ENCODE results near the gene TTL. TPM values are rescaled to one million over a fixed set of nuclear protein-coding genes. Genes with fewer than 3 reads are reported as not detected.

TTL gene
- polyA plus RNA-seq, 3 donors, result 2.7 to 13.9 (median 5.4) TPM

- H3K27me3 ChIP-seq (ENCODE audit: control insufficient read depth in 2 of 2, insufficient read depth in 2 of 2, low read length in 2 of 2), result no peaks in the 10 kb centered on the region
- TF ChIP-seq CTCF (IDR thresholded peaks at IDR 0.05), result peak; percentile 75
- H3K36me3 Mint-ChIP-seq, result peaks cover 14 to 19% of the 10 kb centered on the region in 2 donors
- H3K9me3 ChIP-seq (replicated peaks in 1 of 2; ENCODE audit: control insufficient read depth in 1 of 2, insufficient read depth in 1 of 2, low read length in 2 of 2), result no peaks in the 10 kb centered on the region
- peaks cover 7 to 15% of the 10 kb centered on the region in 2 donors for H3K36me3 ChIP-seq (replicated peaks in 1 of 2; ENCODE audit: control insufficient read depth in 1 of 2, insufficient read depth in 2 of 2, low read length in 2 of 2)
- peak; percentile 36 to 64 (median 51) for DNase-seq
- intact Hi-C loops (cut with micrococcal nuclease), result loop anchor here (5.0 kb wide), 2 partner anchors 100 to 525 kb away; partner anchors contain the start of genes TMEM87B (in 1 of the 2) and TTL (in 1 of the 2)
- no peak overlapping the region for H3K4me3 Mint-ChIP-seq
- no peak overlapping the region for H3K9ac ChIP-seq (ENCODE audit: insufficient read depth, low read length, poor library complexity, severe bottlenecking)
- no peak overlapping the region for H3K4me2 ChIP-seq (replicated peaks; ENCODE audit: extremely low read depth, low read length, poor library complexity, severe bottlenecking)
- peaks cover 0 to 5% (median 0%) of the 10 kb centered on the region in 7 donors for H3K9me3 Mint-ChIP-seq
- peaks cover 11% of the 10 kb centered on the region for H3K79me2 ChIP-seq (ENCODE audit: insufficient read depth, low read length)
- H4K20me1 ChIP-seq (ENCODE audit: insufficient read depth, low read length), result no peaks in the 10 kb centered on the region
- peaks cover 24 to 27% of the 10 kb centered on the region in 2 donors for H3K4me1 ChIP-seq (ENCODE audit: control insufficient read depth in 1 of 2, insufficient read depth in 2 of 2, low read length in 2 of 2)
- WGBS (ENCODE audit: insufficient coverage), result 50% methylated on average over 8 of the region's 10 CpGs
- no peak overlapping the region for H3K4me3 ChIP-seq (replicated peaks in 1 of 3; ENCODE audit: low read depth in 2 of 3, low read length in 3 of 3)
- H2AFZ ChIP-seq (ENCODE audit: insufficient read depth, low read depth, low read length, poor library complexity, severe bottlenecking), result no peak overlapping the region
- H3K27me3 Mint-ChIP-seq (ENCODE audit: low read depth in 3 of 3), result peaks cover 0 to 3% (median 0%) of the 10 kb centered on the region in 3 donors
- H3K27ac ChIP-seq (ENCODE audit: low read depth in 1 of 2, low read length in 2 of 2), result no peak overlapping the region
- H3K4me1 Mint-ChIP-seq, result peaks cover 41% of the 10 kb centered on the region
- peak overlapping the region in 5 of 7 donors; percentile 25 to 68 (median 51) for H3K27ac Mint-ChIP-seq
Observed at GRCh38 chr2:112582314-112582746, 100.4 kb downstream of the TTL start.

GRCh38 chr2:112583497-112584133 lies 101.7 kb downstream of the TTL start:
- H3K9me3 Mint-ChIP-seq, result peaks cover 0 to 5% (median 0%) of the 10 kb centered on the region in 7 donors
- Histone ChIP-seq H3K79me2 (ENCODE audit: insufficient read depth, low read length) (peaks cover 11% of the 10 kb centered on the region), H3K9me3 (replicated peaks in 1 of 2; ENCODE audit: control insufficient read depth in 1 of 2, insufficient read depth in 1 of 2, low read length in 2 of 2) (no peaks in the 10 kb centered on the region), H3K27me3 (ENCODE audit: control insufficient read depth in 2 of 2, insufficient read depth in 2 of 2, low read length in 2 of 2) (no peaks in the 10 kb centered on the region), H3K9ac (ENCODE audit: insufficient read depth, low read length, poor library complexity, severe bottlenecking) (peak overlapping the region; percentile 76), H3K36me3 (replicated peaks in 1 of 2; ENCODE audit: control insufficient read depth in 1 of 2, insufficient read depth in 2 of 2, low read length in 2 of 2) (peaks cover 7 to 25% of the 10 kb centered on the region in 2 donors), H3K4me3 (replicated peaks in 1 of 3; ENCODE audit: low read depth in 2 of 3, low read length in 3 of 3) (peak overlapping the region; percentile 44 to 80 (median 70)), H2AFZ (ENCODE audit: insufficient read depth, low read depth, low read length, poor library complexity, severe bottlenecking) (peak overlapping the region; percentile 95), H3K4me2 (replicated peaks; ENCODE audit: extremely low read depth, low read length, poor library complexity, severe bottlenecking) (peak overlapping the region; percentile 81), H3K4me1 (ENCODE audit: control insufficient read depth in 1 of 2, insufficient read depth in 2 of 2, low read length in 2 of 2) (peaks cover 24 to 27% of the 10 kb centered on the region in 2 donors), H3K27ac (ENCODE audit: low read depth in 1 of 2, low read length in 2 of 2) (peak overlapping the region; percentile 89 to 99), H4K20me1 (ENCODE audit: insufficient read depth, low read length) (no peaks in the 10 kb centered on the region)
- H3K4me1 Mint-ChIP-seq, result peaks cover 49% of the 10 kb centered on the region
- peak overlapping the region; percentile 97 to 100 (median 99) for H3K27ac Mint-ChIP-seq
- TF ChIP-seq CTCF (IDR thresholded peaks at IDR 0.05), result no peak
- H3K4me3 Mint-ChIP-seq, result peak overlapping the region; percentile 92 to 97
- intact Hi-C loops (cut with micrococcal nuclease), result loop anchor here (2.0 to 5.0 kb wide), 3 partner anchors 41 to 526 kb away; partner anchors contain the start of genes POLR1B (in 1 of the 2), TMEM87B (in 1 of the 2) and TTL (in 1 of the 2)
- H3K27me3 Mint-ChIP-seq (ENCODE audit: low read depth in 3 of 3), result peaks cover 0 to 3% (median 0%) of the 10 kb centered on the region in 3 donors
- WGBS (ENCODE audit: insufficient coverage), result 52% methylated on average over 15 of the region's 19 CpGs
- peak in 1 of 3 donors; percentile 20 for DNase-seq
- H3K36me3 Mint-ChIP-seq, result peaks cover 22 to 28% of the 10 kb centered on the region in 2 donors

Measured in CD14-positive monocyte (primary cell).